ENCODE results near the gene WWOX. TPM values are rescaled to one million over a fixed set of nuclear protein-coding genes. Genes with fewer than 3 reads are reported as not detected.

WWOX gene
- total and polyA plus RNA-seq, 2 donors (not counting 1 experiment from before 2014, with no cell fraction given), result 10.5 to 42.3 TPM

- Histone ChIP-seq H3K79me2 (ENCODE audit: control insufficient read depth, insufficient read depth, low read length) (no peaks in the 10 kb centered on the region), H3K4me3 (ENCODE audit: control extremely low read depth in 1 of 5, extremely low read depth in 1 of 5, insufficient read depth in 1 of 5, low read depth in 2 of 5, low read length in 4 of 5) (no peak overlapping the region), H3K9me3 (ENCODE audit: control extremely low read depth in 1 of 3, control insufficient read depth in 2 of 3, insufficient read depth in 1 of 3, low read length in 2 of 3) (peaks cover 0 to 6% (median 0%) of the 10 kb centered on the region in 3 donors), H3K4me2 (replicated peaks; ENCODE audit: low read depth, low read length, poor library complexity, severe bottlenecking) (no peak overlapping the region), H3K36me3 (replicated peaks in 1 of 2; ENCODE audit: control extremely low read depth in 1 of 2, control insufficient read depth in 1 of 2, extremely low read depth in 1 of 2, insufficient read depth in 2 of 2, low read length in 1 of 2) (no peaks in the 10 kb centered on the region), H2AFZ (ENCODE audit: insufficient read depth, low read depth, low read length, poor library complexity, severe bottlenecking) (no peak overlapping the region), H3K4me1 (ENCODE audit: control insufficient read depth in 2 of 2, insufficient read depth in 2 of 2, low read length in 2 of 2) (peaks cover 40 to 44% of the 10 kb centered on the region in 2 donors), H3K27ac (ENCODE audit: low read length in 2 of 2) (no peak overlapping the region), H3K27me3 (replicated peaks in 1 of 4; ENCODE audit: control extremely low read depth in 1 of 4, control insufficient read depth in 3 of 4, insufficient read depth in 4 of 4, low read length in 3 of 4) (no peaks in the 10 kb centered on the region), H3K9ac (ENCODE audit: low read length) (no peak overlapping the region), H4K20me1 (ENCODE audit: control insufficient read depth, insufficient read depth, low read length, poor library complexity, severe bottlenecking) (no peaks in the 10 kb centered on the region)
- no peak for ATAC-seq (ENCODE audit: low read depth)
- H3K27ac Mint-ChIP-seq, result no peak overlapping the region
- DNase-seq, result no peak
- CTCF ChIA-PET, result no interaction called here
- peaks cover 40% of the 10 kb centered on the region for H3K4me1 Mint-ChIP-seq
- H3K9me3 Mint-ChIP-seq (ENCODE audit: insufficient read depth), result no peaks in the 10 kb centered on the region
- 86% methylated on average over 5 of the region's 6 CpGs for WGBS (ENCODE audit: insufficient coverage)
- intact Hi-C loops (cut with micrococcal nuclease), result no loop called here
- POLR2A ChIA-PET, result no interaction called here
- TF ChIP-seq CTCF (IDR thresholded peaks at IDR 0.05) (no peak), EZH2 (IDR thresholded peaks at IDR 0.05; ENCODE audit: borderline replicate concordance, insufficient read depth, low read depth, low read length, poor library complexity, severe bottlenecking) (no peak)
- H3K27me3 Mint-ChIP-seq, result no peaks in the 10 kb centered on the region
- peak overlapping the region; percentile 54 for H3K4me3 Mint-ChIP-seq
Observed at GRCh38 chr16:79088971-79089370, 989.5 kb downstream of the WWOX start.

GRCh38 chr16:79089735-79090284 lies 990.4 kb downstream of the WWOX start:
- TF ChIP-seq CTCF (IDR thresholded peaks at IDR 0.05) (no peak), EZH2 (IDR thresholded peaks at IDR 0.05; ENCODE audit: borderline replicate concordance, insufficient read depth, low read depth, low read length, poor library complexity, severe bottlenecking) (no peak)

More at GRCh38 chr16:79089735-79090284, 990.4 kb downstream of the WWOX start:
- 0% methylated on average over 7 of the region's 10 CpGs for WGBS (ENCODE audit: insufficient coverage)
- peaks cover 0 to 6% (median 0%) of the 10 kb centered on the region in 3 donors for H3K9me3 ChIP-seq (ENCODE audit: control extremely low read depth in 1 of 3, control insufficient read depth in 2 of 3, insufficient read depth in 1 of 3, low read length in 2 of 3)
- H3K9me3 Mint-ChIP-seq (ENCODE audit: insufficient read depth), result no peaks in the 10 kb centered on the region
- intact Hi-C loops (cut with micrococcal nuclease), result no loop called here
- CTCF ChIA-PET, result no interaction called here
- H2AFZ ChIP-seq (ENCODE audit: insufficient read depth, low read depth, low read length, poor library complexity, severe bottlenecking), result no peak overlapping the region
- H4K20me1 ChIP-seq (ENCODE audit: control insufficient read depth, insufficient read depth, low read length, poor library complexity, severe bottlenecking), result no peaks in the 10 kb centered on the region
- POLR2A ChIA-PET, result no interaction called here
- H3K4me2 ChIP-seq (replicated peaks; ENCODE audit: low read depth, low read length, poor library complexity, severe bottlenecking), result peak overlapping the region; percentile 71
- peak overlapping the region; percentile 79 for H3K4me3 Mint-ChIP-seq
- peak overlapping the region in 3 of 5 experiments; percentile 7 to 27 (median 11) for H3K4me3 ChIP-seq (ENCODE audit: control extremely low read depth in 1 of 5, extremely low read depth in 1 of 5, insufficient read depth in 1 of 5, low read depth in 2 of 5, low read length in 4 of 5)
- H3K27me3 ChIP-seq (replicated peaks in 1 of 4; ENCODE audit: control extremely low read depth in 1 of 4, control insufficient read depth in 3 of 4, insufficient read depth in 4 of 4, low read length in 3 of 4), result no peaks in the 10 kb centered on the region
- no peaks in the 10 kb centered on the region for H3K36me3 ChIP-seq (replicated peaks in 1 of 2; ENCODE audit: control extremely low read depth in 1 of 2, control insufficient read depth in 1 of 2, extremely low read depth in 1 of 2, insufficient read depth in 2 of 2, low read length in 1 of 2)
- no peaks in the 10 kb centered on the region for H3K27me3 Mint-ChIP-seq
- DNase-seq (peak; percentile 37), ATAC-seq (ENCODE audit: low read depth) (peak; percentile 56)
- peaks cover 44 to 48% of the 10 kb centered on the region in 2 donors for H3K4me1 ChIP-seq (ENCODE audit: control insufficient read depth in 2 of 2, insufficient read depth in 2 of 2, low read length in 2 of 2)
- H3K9ac ChIP-seq (ENCODE audit: low read length), result peak overlapping the region; percentile 51
- H3K79me2 ChIP-seq (ENCODE audit: control insufficient read depth, insufficient read depth, low read length), result no peaks in the 10 kb centered on the region
- no peak overlapping the region for H3K27ac Mint-ChIP-seq
- peaks cover 43% of the 10 kb centered on the region for H3K4me1 Mint-ChIP-seq
- H3K27ac ChIP-seq (ENCODE audit: low read length in 2 of 2), result no peak overlapping the region
